ENCODE data around the gene IL7R. TPM values are rescaled to one million over a fixed set of nuclear protein-coding genes. Genes with fewer than 3 reads are reported as not detected.

The IL7R gene
- total and polyA plus RNA-seq, 10 of the 15 experiments (the other 5 are each of a cell fraction or from before 2014, with no cell fraction given): 0.40 to 21.1 (median 0.85) TPM

DNA sequence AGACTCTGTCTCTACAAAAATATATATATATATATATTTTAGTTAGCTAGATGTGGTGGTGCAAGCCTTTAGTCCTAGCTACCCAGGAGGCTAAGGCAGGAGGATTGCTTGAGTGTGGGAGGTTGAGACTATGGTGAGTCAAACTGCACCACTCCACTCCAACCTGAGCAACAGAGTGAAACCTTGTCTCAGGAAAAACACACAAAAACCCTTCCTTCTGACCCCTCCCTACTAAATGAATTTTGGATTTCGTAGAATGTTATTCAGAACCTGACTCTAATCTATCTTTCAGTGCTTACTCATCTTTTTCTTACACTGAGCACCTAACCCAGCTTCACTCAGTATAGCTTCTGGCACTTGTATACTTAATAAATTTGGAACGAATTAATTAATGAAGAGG is 35.2 kb upstream of the IL7R start:
- POLR2A ChIA-PET: interaction anchor here (1.1 kb wide), 1 partner anchor 23 kb away, joined by 4 read pairs; no protein-coding TSS in a partner anchor
- ATAC-seq (no peak), DNase-seq (ENCODE audit: low read depth, low spot score) (no peak), FAIRE-seq (no peak)
- Histone ChIP-seq H3K9me3 (replicated peaks; ENCODE audit: control insufficient read depth, insufficient read depth, low read length) (no peaks in the 10 kb centered on the region), H3K36me3 (ENCODE audit: control insufficient read depth in 2 of 2, insufficient read depth in 2 of 2, low read length in 1 of 2) (no peaks in the 10 kb centered on the region), H3K27ac (ENCODE audit: control insufficient read depth, insufficient read depth) (no peak overlapping the region), H3K27me3 (replicated peaks in 1 of 2; ENCODE audit: control insufficient read depth in 2 of 2, insufficient read depth in 2 of 2, low read length in 1 of 2) (no peaks in the 10 kb centered on the region), H3K4me3 (no peak overlapping the region), H3K79me2 (ENCODE audit: control insufficient read depth, insufficient read depth, low read length) (no peaks in the 10 kb centered on the region), H3K4me2 (ENCODE audit: control insufficient read depth, insufficient read depth) (no peak overlapping the region), H2AFZ (ENCODE audit: control insufficient read depth, low read depth, low read length) (no peak overlapping the region), H3K9ac (ENCODE audit: control insufficient read depth, insufficient read depth, low read length) (no peak overlapping the region), H3K4me1 (ENCODE audit: control insufficient read depth, insufficient read depth, low read length) (no peaks in the 10 kb centered on the region), H4K20me1 (ENCODE audit: control insufficient read depth, insufficient read depth) (no peaks in the 10 kb centered on the region)
- WGBS (ENCODE audit: insufficient coverage, insufficient replicate concordance, low lambda C conversion rate, missing lambda C conversion rate): 0% methylated on average over 2 of the region's 2 CpGs
- intact Hi-C loops (cut with micrococcal nuclease; ENCODE audit: unreplicated experiment) (no loop called here), in situ Hi-C loops (cut with MboI) (no loop called here)
- RAD21 ChIA-PET (ENCODE audit: unreplicated experiment): interaction anchor here (1.4 to 2.2 kb wide), 3 partner anchors 9 to 33 kb away, joined by 3 to 5 read pairs (median 5); no protein-coding TSS in a partner anchor
- CTCF ChIA-PET: interaction anchor here (1.1 to 5.0 kb wide), 9 partner anchors 9 to 105 kb away, joined by 3 to 21 read pairs (median 6); no protein-coding TSS in a partner anchor
- no TSS peak for BruUV-seq (replicated peaks)
- SMC1A ChIA-PET (ENCODE audit: uncharacterized antibody, unreplicated experiment): interaction anchor here (1.0 to 5.9 kb wide), 9 partner anchors 10 to 105 kb away, joined by 3 to 29 read pairs (median 5); no protein-coding TSS in a partner anchor
- TF ChIP-seq, protein P1, sequence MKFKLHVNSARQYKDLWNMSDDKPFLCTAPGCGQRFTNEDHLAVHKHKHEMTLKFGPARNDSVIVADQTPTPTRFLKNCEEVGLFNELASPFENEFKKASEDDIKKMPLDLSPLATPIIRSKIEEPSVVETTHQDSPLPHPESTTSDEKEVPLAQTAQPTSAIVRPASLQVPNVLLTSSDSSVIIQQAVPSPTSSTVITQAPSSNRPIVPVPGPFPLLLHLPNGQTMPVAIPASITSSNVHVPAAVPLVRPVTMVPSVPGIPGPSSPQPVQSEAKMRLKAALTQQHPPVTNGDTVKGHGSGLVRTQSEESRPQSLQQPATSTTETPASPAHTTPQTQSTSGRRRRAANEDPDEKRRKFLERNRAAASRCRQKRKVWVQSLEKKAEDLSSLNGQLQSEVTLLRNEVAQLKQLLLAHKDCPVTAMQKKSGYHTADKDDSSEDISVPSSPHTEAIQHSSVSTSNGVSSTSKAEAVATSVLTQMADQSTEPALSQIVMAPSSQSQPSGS (IDR thresholded peaks at IDR 0.05; ENCODE audit: low read length): no peak
- TF ChIP-seq NFYA (IDR thresholded peaks at IDR 0.05; ENCODE audit: borderline replicate concordance, low read depth, low read length) (no peak), GATAD2B (conservative IDR thresholded peaks at IDR 0.05; ENCODE audit: low read depth) (no peak), SUZ12 (IDR thresholded peaks at IDR 0.05; ENCODE audit: unreplicated experiment) (no peak), E2F8 (IDR thresholded peaks at IDR 0.05; ENCODE audit: low read depth, partially characterized antibody) (no peak), SIX5 (IDR thresholded peaks at IDR 0.05; ENCODE audit: low read depth, low read length, severe bottlenecking) (no peak), IRF3 (IDR thresholded peaks at IDR 0.05) (no peak), EZH2 (IDR thresholded peaks at IDR 0.05; ENCODE audit: borderline replicate concordance, control insufficient read depth, low read depth, low read length) (no peak), IKZF1 (conservative IDR thresholded peaks at IDR 0.05) (no peak)
- TF ChIP-seq, protein P2, sequence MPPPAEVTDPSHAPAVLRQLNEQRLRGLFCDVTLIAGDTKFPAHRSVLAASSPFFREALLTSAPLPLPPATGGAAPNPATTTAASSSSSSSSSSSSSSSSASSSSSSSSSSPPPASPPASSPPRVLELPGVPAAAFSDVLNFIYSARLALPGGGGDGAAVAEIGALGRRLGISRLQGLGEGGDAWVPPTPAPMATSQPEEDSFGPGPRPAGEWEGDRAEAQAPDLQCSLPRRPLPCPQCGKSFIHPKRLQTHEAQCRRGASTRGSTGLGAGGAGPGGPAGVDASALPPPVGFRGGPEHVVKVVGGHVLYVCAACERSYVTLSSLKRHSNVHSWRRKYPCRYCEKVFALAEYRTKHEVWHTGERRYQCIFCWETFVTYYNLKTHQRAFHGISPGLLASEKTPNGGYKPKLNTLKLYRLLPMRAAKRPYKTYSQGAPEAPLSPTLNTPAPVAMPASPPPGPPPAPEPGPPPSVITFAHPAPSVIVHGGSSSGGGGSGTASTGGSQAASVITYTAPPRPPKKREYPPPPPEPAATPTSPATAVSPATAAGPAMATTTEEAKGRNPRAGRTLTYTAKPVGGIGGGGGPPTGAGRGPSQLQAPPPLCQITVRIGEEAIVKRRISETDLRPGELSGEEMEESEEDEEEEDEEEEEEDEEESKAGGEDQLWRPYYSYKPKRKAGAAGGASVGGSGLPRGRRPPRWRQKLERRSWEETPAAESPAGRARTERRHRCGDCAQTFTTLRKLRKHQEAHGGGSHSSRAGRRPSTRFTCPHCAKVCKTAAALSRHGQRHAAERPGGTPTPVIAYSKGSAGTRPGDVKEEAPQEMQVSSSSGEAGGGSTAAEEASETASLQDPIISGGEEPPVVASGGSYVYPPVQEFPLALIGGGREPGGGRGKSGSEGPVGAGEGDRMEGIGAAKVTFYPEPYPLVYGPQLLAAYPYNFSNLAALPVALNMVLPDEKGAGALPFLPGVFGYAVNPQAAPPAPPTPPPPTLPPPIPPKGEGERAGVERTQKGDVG (CRISPR knock-in tag; IDR thresholded peaks at IDR 0.05): no peak

Measured in GM12878 (cell line).